ENCODE data around the gene TUB.

- no peak for TF ChIP-seq BCLAF1 (IDR thresholded peaks at IDR 0.05)
- no peak for TF ChIP-seq MLXIP (CRISPR knock-in tag; IDR thresholded peaks at IDR 0.05; ENCODE audit: borderline replicate concordance)
- TF ChIP-seq ZNF619 (CRISPR knock-in tag; IDR thresholded peaks at IDR 0.05), result no peak
Observed at GRCh38 chr11:8086001-8086479, 5.0 kb downstream of the TUB start.

Data from HepG2 (cell line).